Lower lobe of right lung (tissue), 2 donors: ENCODE data around the gene MGAM2. TPM values are rescaled to one million over a fixed set of nuclear protein-coding genes. Genes with fewer than 3 reads are reported as not detected.

Source experiments
- ATAC-seq, 2 donors: fragments of 200-7000 bp; cut with Tn5 transposase; one replicate each; pipeline ENCODE4 v1.9.1; 2020 to 2022; ENCODE audit warnings: mild to moderate bottlenecking in 2 of 2, moderate library complexity in 2 of 2
- DNase-seq: peaks from one replicate; pipeline ENCODE4 v3.0.0-alpha.2; 2020
- H3K27ac ChIP-seq: fragments of 200-600 bp; one replicate; pipeline ENCODE4 v1.8.0; 2022
- H3K27me3 ChIP-seq: fragments of 200-600 bp; one replicate; pipeline ENCODE4 v1.8.0; 2022; ENCODE audit warnings: low read depth
- H3K36me3 ChIP-seq: fragments of 200-600 bp; one replicate; pipeline ENCODE4 v1.8.0; 2022; ENCODE audit warnings: mild to moderate bottlenecking
- H3K4me1 ChIP-seq: fragments of 200-600 bp; one replicate; pipeline ENCODE4 v1.8.0; 2022
- H3K4me3 ChIP-seq: fragments of 200-600 bp; one replicate; pipeline ENCODE4 v1.8.0; 2022; ENCODE audit warnings: mild to moderate bottlenecking
- H3K9me3 ChIP-seq: fragments of 200-600 bp; one replicate; pipeline ENCODE4 v1.8.0; 2022
- CTCF ChIP-seq: fragments of 200-600 bp; IDR thresholded peaks from one replicate; pipeline ENCODE4 v1.8.0; 2022; ENCODE audit warnings: antibody characterized with exemption, mild to moderate bottlenecking
- intact Hi-C: fragments of 100-400 bp; cut with DNase I; formaldehyde crosslinking; loops from one replicate; pipeline ENCODE4 v1.11.0; 2022
- total RNA-seq: library from RNA; stranded (reverse); fragmentation: NEBNext Ultra II Directional; extraction: Animal tissue kit (Norgen Biotek cat#: 25700); gene quantifications from one replicate; pipeline ENCODE4 v1.2.1, GENCODE V29; 2021
- donor health status: DM: no; HTN: yes; CAD: no; lungs with severe emphysema.

The MGAM2 gene
- total RNA-seq, 1 donor from 2014 or later = 1.4 TPM

- no peak overlapping the region for H3K4me3 ChIP-seq
- intact Hi-C loops = no loop called here
- DNase-seq (no peak), ATAC-seq (no peak)
- no peaks in the 10 kb centered on the region for H3K36me3 ChIP-seq
- no peak for TF ChIP-seq CTCF
- H3K4me1 ChIP-seq = no peaks in the 10 kb centered on the region
- no peak overlapping the region for H3K27ac ChIP-seq
- H3K27me3 ChIP-seq = no peaks in the 10 kb centered on the region
- H3K9me3 ChIP-seq = no peaks in the 10 kb centered on the region
Measured at GRCh38 chr7:142108728-142109505, 2.6 kb upstream of the MGAM2 start.

- Histone ChIP-seq H3K9me3 (no peaks in the 10 kb centered on the region), H3K36me3 (no peaks in the 10 kb centered on the region), H3K4me1 (no peaks in the 10 kb centered on the region), H3K27me3 (no peaks in the 10 kb centered on the region), H3K27ac (no peak overlapping the region), H3K4me3 (no peak overlapping the region)
- no peak for TF ChIP-seq CTCF
- no peak for DNase-seq
- intact Hi-C loops = no loop called here
- no peak for ATAC-seq
Measured at GRCh38 chr7:142110098-142110497, 1.4 kb upstream of the MGAM2 start.

GRCh38 chr7:142110638-142111037, 880 bp upstream of the MGAM2 start:
- Histone ChIP-seq H3K4me3 (no peak overlapping the region), H3K27me3 (no peaks in the 10 kb centered on the region), H3K27ac (no peak overlapping the region), H3K36me3 (no peaks in the 10 kb centered on the region), H3K9me3 (no peaks in the 10 kb centered on the region), H3K4me1 (no peaks in the 10 kb centered on the region)
- DNase-seq (no peak), ATAC-seq (no peak)
- no peak for TF ChIP-seq CTCF
- intact Hi-C loops = no loop called here

- Histone ChIP-seq H3K36me3 (no peaks in the 10 kb centered on the region), H3K27ac (no peak overlapping the region), H3K9me3 (no peaks in the 10 kb centered on the region), H3K27me3 (no peaks in the 10 kb centered on the region), H3K4me1 (no peaks in the 10 kb centered on the region), H3K4me3 (no peak overlapping the region)
- ATAC-seq (no peak), DNase-seq (no peak)
- no peak for TF ChIP-seq CTCF
- intact Hi-C loops = no loop called here
Measured at GRCh38 chr7:142112086-142112485, 568 bp downstream of the MGAM2 start.

GRCh38 chr7:142114207-142114606, 2.7 kb downstream of the MGAM2 start:
- no peak for TF ChIP-seq CTCF
- Histone ChIP-seq H3K27me3 (no peaks in the 10 kb centered on the region), H3K4me3 (no peak overlapping the region), H3K27ac (no peak overlapping the region), H3K4me1 (no peaks in the 10 kb centered on the region), H3K36me3 (no peaks in the 10 kb centered on the region), H3K9me3 (no peaks in the 10 kb centered on the region)
- ATAC-seq (no peak), DNase-seq (no peak)
- intact Hi-C loops = no loop called here
